ENCODE data around the gene CDS2. TPM values are rescaled to one million over a fixed set of nuclear protein-coding genes. Genes with fewer than 3 reads are reported as not detected.
"Not testable (repeated sequence)": the region's sequence is repeated elsewhere in the genome, so short reads cannot be mapped to it uniquely, and the experiment has no call there.

The CDS2 gene
- polyA plus RNA-seq, 4 donors = 2.9 to 17.3 (median 9.1) TPM

GRCh38 chr20:5091902-5092301 is 34.9 kb upstream of the CDS2 start:
- FAIRE-seq (no peak), DNase-seq (peak; percentile 39 to 62)
- Histone ChIP-seq H3K4me1 (ENCODE audit: control insufficient read depth in 3 of 3, insufficient read depth in 2 of 3, low read depth in 1 of 3, low read length in 2 of 3) (no peaks in the 10 kb centered on the region), H3K9me3 (ENCODE audit: control insufficient read depth in 2 of 2, insufficient read depth in 1 of 2, low read depth in 1 of 2, low read length in 1 of 2) (no peaks in the 10 kb centered on the region), H3K36me3 (ENCODE audit: control insufficient read depth in 3 of 3, insufficient read depth in 2 of 3, low read depth in 1 of 3, low read length in 3 of 3) (peaks cover 4 to 10% (median 7%) of the 10 kb centered on the region in 3 donors), H3K4me3 (ENCODE audit: low read depth in 1 of 3, low read length in 3 of 3) (no peak overlapping the region), H3K27me3 (ENCODE audit: control insufficient read depth in 3 of 3, insufficient read depth in 3 of 3, low read length in 3 of 3) (no peaks in the 10 kb centered on the region), H3K27ac (ENCODE audit: low read depth in 1 of 3, low read length in 2 of 3) (no peak overlapping the region)
- WGBS, 3 donors = 31 to 75% (median 45%) methylated on average over 6 of the region's 6 CpGs

- Histone ChIP-seq H3K4me3 (ENCODE audit: low read depth in 1 of 3, low read length in 3 of 3) (no peak overlapping the region), H3K4me1 (ENCODE audit: control insufficient read depth in 3 of 3, insufficient read depth in 2 of 3, low read depth in 1 of 3, low read length in 2 of 3) (no peaks in the 10 kb centered on the region), H3K27me3 (ENCODE audit: control insufficient read depth in 3 of 3, insufficient read depth in 3 of 3, low read length in 3 of 3) (no peaks in the 10 kb centered on the region), H3K36me3 (ENCODE audit: control insufficient read depth in 3 of 3, insufficient read depth in 2 of 3, low read depth in 1 of 3, low read length in 3 of 3) (peaks cover 4 to 10% (median 9%) of the 10 kb centered on the region in 3 donors), H3K9me3 (ENCODE audit: control insufficient read depth in 2 of 2, insufficient read depth in 1 of 2, low read depth in 1 of 2, low read length in 1 of 2) (no peaks in the 10 kb centered on the region), H3K27ac (ENCODE audit: low read depth in 1 of 3, low read length in 2 of 3) (no peak overlapping the region)
- 74 to 83% (median 80%) methylated on average over 4 of the region's 4 CpGs for WGBS, 3 donors
- DNase-seq = no peak
- no peak for FAIRE-seq
These were observed 34.0 kb upstream of the CDS2 start for GRCh38 chr20:5092765-5093339.

GRCh38 chr20:5095454-5095853 is 31.4 kb upstream of the CDS2 start:
- 89 to 94% (median 90%) methylated on average over 3 of the region's 3 CpGs for WGBS, 3 donors
- Histone ChIP-seq H3K36me3 (ENCODE audit: control insufficient read depth in 3 of 3, insufficient read depth in 2 of 3, low read depth in 1 of 3, low read length in 3 of 3) (peaks cover 8 to 17% (median 9%) of the 10 kb centered on the region in 3 donors), H3K27ac (ENCODE audit: low read depth in 1 of 3, low read length in 2 of 3) (no peak overlapping the region), H3K4me1 (ENCODE audit: control insufficient read depth in 3 of 3, insufficient read depth in 2 of 3, low read depth in 1 of 3, low read length in 2 of 3) (no peaks in the 10 kb centered on the region), H3K4me3 (ENCODE audit: low read depth in 1 of 3, low read length in 3 of 3) (no peak overlapping the region), H3K27me3 (ENCODE audit: control insufficient read depth in 3 of 3, insufficient read depth in 3 of 3, low read length in 3 of 3) (no peaks in the 10 kb centered on the region), H3K9me3 (ENCODE audit: control insufficient read depth in 2 of 2, insufficient read depth in 1 of 2, low read depth in 1 of 2, low read length in 1 of 2) (no peaks in the 10 kb centered on the region)
- DNase-seq (no peak), FAIRE-seq (no peak)

- no peaks in the 10 kb centered on the region for H3K4me1 ChIP-seq (ENCODE audit: control insufficient read depth in 3 of 3, insufficient read depth in 2 of 3, low read depth in 1 of 3, low read length in 2 of 3)
- no peaks in the 10 kb centered on the region for H3K27me3 ChIP-seq (ENCODE audit: control insufficient read depth in 3 of 3, insufficient read depth in 3 of 3, low read length in 3 of 3)
- DNase-seq (no peak), FAIRE-seq (no peak)
- 83 to 95% (median 92%) methylated on average over 3 of the region's 3 CpGs for WGBS, 3 donors
- H3K27ac ChIP-seq (ENCODE audit: low read depth in 1 of 3, low read length in 2 of 3) = no peak overlapping the region
- peaks cover 8 to 17% (median 9%) of the 10 kb centered on the region in 3 donors for H3K36me3 ChIP-seq (ENCODE audit: control insufficient read depth in 3 of 3, insufficient read depth in 2 of 3, low read depth in 1 of 3, low read length in 3 of 3)
- H3K4me3 ChIP-seq (ENCODE audit: low read depth in 1 of 3, low read length in 3 of 3) = no peak overlapping the region
- no peaks in the 10 kb centered on the region for H3K9me3 ChIP-seq (ENCODE audit: control insufficient read depth in 2 of 2, insufficient read depth in 1 of 2, low read depth in 1 of 2, low read length in 1 of 2)
These were observed 30.9 kb upstream of the CDS2 start for GRCh38 chr20:5095931-5096330.

- no peaks in the 10 kb centered on the region for H3K4me1 ChIP-seq (ENCODE audit: control insufficient read depth in 3 of 3, insufficient read depth in 2 of 3, low read depth in 1 of 3, low read length in 2 of 3)
- no peak for FAIRE-seq
- no peaks in the 10 kb centered on the region for H3K9me3 ChIP-seq (ENCODE audit: control insufficient read depth in 2 of 2, insufficient read depth in 1 of 2, low read depth in 1 of 2, low read length in 1 of 2)
- no peaks in the 10 kb centered on the region for H3K27me3 ChIP-seq (ENCODE audit: control insufficient read depth in 3 of 3, insufficient read depth in 3 of 3, low read length in 3 of 3)
- 87 to 95% (median 91%) methylated on average over 2 of the region's 2 CpGs for WGBS, 3 donors
- H3K4me3 ChIP-seq (ENCODE audit: low read depth in 1 of 3, low read length in 3 of 3) = no peak overlapping the region
- DNase-seq = no peak
- no peak overlapping the region for H3K27ac ChIP-seq (ENCODE audit: low read depth in 1 of 3, low read length in 2 of 3)
- peaks cover 8 to 19% (median 9%) of the 10 kb centered on the region in 3 donors for H3K36me3 ChIP-seq (ENCODE audit: control insufficient read depth in 3 of 3, insufficient read depth in 2 of 3, low read depth in 1 of 3, low read length in 3 of 3)
These were observed 30.3 kb upstream of the CDS2 start for GRCh38 chr20:5096463-5096862.

- DNase-seq; H3K9me3 ChIP-seq (ENCODE audit: control insufficient read depth in 2 of 2, insufficient read depth in 1 of 2, low read depth in 1 of 2, low read length in 1 of 2); FAIRE-seq; H3K27me3 ChIP-seq (ENCODE audit: control insufficient read depth in 3 of 3, insufficient read depth in 3 of 3, low read length in 3 of 3); H3K4me3 ChIP-seq (ENCODE audit: low read depth in 1 of 3, low read length in 3 of 3); H3K4me1 ChIP-seq (ENCODE audit: control insufficient read depth in 3 of 3, insufficient read depth in 2 of 3, low read depth in 1 of 3, low read length in 2 of 3); H3K27ac ChIP-seq (ENCODE audit: low read depth in 1 of 3, low read length in 2 of 3): not testable (repeated sequence)
- WGBS, 3 donors = 88 to 96% (median 93%) methylated on average over 1 of the region's 1 CpG
- peaks cover 8 to 35% (median 12%) of the 10 kb centered on the region in 3 donors for H3K36me3 ChIP-seq (ENCODE audit: control insufficient read depth in 3 of 3, insufficient read depth in 2 of 3, low read depth in 1 of 3, low read length in 3 of 3)
These were observed 27.8 kb upstream of the CDS2 start for GRCh38 chr20:5099009-5099408.

- DNase-seq; H3K9me3 ChIP-seq (ENCODE audit: control insufficient read depth in 2 of 2, insufficient read depth in 1 of 2, low read depth in 1 of 2, low read length in 1 of 2); H3K4me1 ChIP-seq (ENCODE audit: control insufficient read depth in 3 of 3, insufficient read depth in 2 of 3, low read depth in 1 of 3, low read length in 2 of 3); FAIRE-seq; H3K4me3 ChIP-seq (ENCODE audit: low read depth in 1 of 3, low read length in 3 of 3); H3K27me3 ChIP-seq (ENCODE audit: control insufficient read depth in 3 of 3, insufficient read depth in 3 of 3, low read length in 3 of 3); H3K27ac ChIP-seq (ENCODE audit: low read depth in 1 of 3, low read length in 2 of 3): not testable (repeated sequence)
- H3K36me3 ChIP-seq (ENCODE audit: control insufficient read depth in 3 of 3, insufficient read depth in 2 of 3, low read depth in 1 of 3, low read length in 3 of 3) = peaks cover 8 to 39% (median 14%) of the 10 kb centered on the region in 3 donors
- WGBS, 3 donors = 93 to 96% (median 96%) methylated on average over 3 of the region's 3 CpGs
These were observed 26.9 kb upstream of the CDS2 start for GRCh38 chr20:5099909-5100308.

- Histone ChIP-seq H3K27ac (ENCODE audit: low read depth in 1 of 3, low read length in 2 of 3) (no peak overlapping the region), H3K4me1 (ENCODE audit: control insufficient read depth in 3 of 3, insufficient read depth in 2 of 3, low read depth in 1 of 3, low read length in 2 of 3) (no peaks in the 10 kb centered on the region), H3K4me3 (ENCODE audit: low read depth in 1 of 3, low read length in 3 of 3) (no peak overlapping the region), H3K36me3 (ENCODE audit: control insufficient read depth in 3 of 3, insufficient read depth in 2 of 3, low read depth in 1 of 3, low read length in 3 of 3) (peaks cover 8 to 43% (median 14%) of the 10 kb centered on the region in 3 donors), H3K9me3 (ENCODE audit: control insufficient read depth in 2 of 2, insufficient read depth in 1 of 2, low read depth in 1 of 2, low read length in 1 of 2) (no peaks in the 10 kb centered on the region), H3K27me3 (ENCODE audit: control insufficient read depth in 3 of 3, insufficient read depth in 3 of 3, low read length in 3 of 3) (no peaks in the 10 kb centered on the region)
- peak; percentile 68 for DNase-seq
- WGBS, 3 donors = 12 to 15% (median 12%) methylated on average over 9 of the region's 9 CpGs
- no peak for FAIRE-seq
These were observed 26.0 kb upstream of the CDS2 start for GRCh38 chr20:5100684-5101347.
